ENCODE results near the gene CRYAA. TPM values are rescaled to one million over a fixed set of nuclear protein-coding genes. Genes with fewer than 3 reads are reported as not detected.

The CRYAA gene
- total RNA-seq, 1 donor from 2014 or later: not detected

DNA sequence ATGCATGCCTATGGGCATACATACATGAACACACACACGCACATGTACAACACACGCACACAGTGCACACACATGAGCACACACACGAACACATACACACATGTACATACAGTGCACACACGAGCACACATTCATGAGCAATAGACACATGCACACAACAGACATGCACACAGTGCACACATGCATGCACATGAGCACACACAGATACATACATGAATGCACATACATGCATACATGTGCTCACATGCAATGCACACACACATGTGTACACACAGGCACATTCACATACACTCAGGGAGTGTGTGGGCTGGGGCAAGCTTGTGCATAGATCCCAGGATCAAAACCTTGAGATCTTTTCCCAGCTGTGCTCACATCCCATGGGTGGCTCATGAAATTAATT, 18.9 kb downstream of the CRYAA start:
- Histone ChIP-seq H3K27me3 (ENCODE audit: low read depth) (peaks cover 10% of the 10 kb centered on the region), H3K27ac (replicated peaks) (no peak overlapping the region), H3K9me3 (replicated peaks) (no peaks in the 10 kb centered on the region), H3K4me3 (no peak overlapping the region), H3K36me3 (no peaks in the 10 kb centered on the region), H3K4me1 (peaks cover 6% of the 10 kb centered on the region)
- DNase-seq: no peak
- TF ChIP-seq, protein P1, sequence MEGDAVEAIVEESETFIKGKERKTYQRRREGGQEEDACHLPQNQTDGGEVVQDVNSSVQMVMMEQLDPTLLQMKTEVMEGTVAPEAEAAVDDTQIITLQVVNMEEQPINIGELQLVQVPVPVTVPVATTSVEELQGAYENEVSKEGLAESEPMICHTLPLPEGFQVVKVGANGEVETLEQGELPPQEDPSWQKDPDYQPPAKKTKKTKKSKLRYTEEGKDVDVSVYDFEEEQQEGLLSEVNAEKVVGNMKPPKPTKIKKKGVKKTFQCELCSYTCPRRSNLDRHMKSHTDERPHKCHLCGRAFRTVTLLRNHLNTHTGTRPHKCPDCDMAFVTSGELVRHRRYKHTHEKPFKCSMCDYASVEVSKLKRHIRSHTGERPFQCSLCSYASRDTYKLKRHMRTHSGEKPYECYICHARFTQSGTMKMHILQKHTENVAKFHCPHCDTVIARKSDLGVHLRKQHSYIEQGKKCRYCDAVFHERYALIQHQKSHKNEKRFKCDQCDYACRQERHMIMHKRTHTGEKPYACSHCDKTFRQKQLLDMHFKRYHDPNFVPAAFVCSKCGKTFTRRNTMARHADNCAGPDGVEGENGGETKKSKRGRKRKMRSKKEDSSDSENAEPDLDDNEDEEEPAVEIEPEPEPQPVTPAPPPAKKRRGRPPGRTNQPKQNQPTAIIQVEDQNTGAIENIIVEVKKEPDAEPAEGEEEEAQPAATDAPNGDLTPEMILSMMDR (IDR thresholded peaks at IDR 0.05; ENCODE audit: borderline replicate concordance): no peak
- intact Hi-C loops (cut with micrococcal nuclease): no loop called here

DNA sequence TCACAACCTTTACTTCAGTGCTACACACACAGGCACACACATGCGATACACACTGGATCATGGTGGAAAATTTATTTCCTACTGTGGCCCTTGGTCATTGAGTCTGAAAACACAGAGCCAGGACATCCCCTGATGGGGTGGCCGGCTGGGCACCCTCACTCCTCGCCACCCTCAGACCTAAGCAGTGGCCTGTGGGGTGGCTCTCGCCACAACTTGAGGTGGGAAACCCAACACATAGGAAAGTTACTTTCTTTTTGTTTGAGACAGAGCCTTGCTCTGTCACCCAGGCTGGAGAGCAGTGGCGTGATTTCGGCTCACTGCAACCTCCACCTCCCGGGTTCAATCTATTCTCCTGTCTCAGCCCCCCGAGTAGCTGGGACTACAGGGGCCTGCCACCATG, 19.4 kb downstream of the CRYAA start:
- H3K4me1 ChIP-seq: peaks cover 6% of the 10 kb centered on the region
- no peak for DNase-seq
- H3K9me3 ChIP-seq (replicated peaks): no peaks in the 10 kb centered on the region
- H3K27ac ChIP-seq (replicated peaks): no peak overlapping the region
- H3K27me3 ChIP-seq (ENCODE audit: low read depth): peaks cover 10% of the 10 kb centered on the region
- TF ChIP-seq, protein P1 (IDR thresholded peaks at IDR 0.05; ENCODE audit: borderline replicate concordance): no peak
- no peaks in the 10 kb centered on the region for H3K36me3 ChIP-seq
- intact Hi-C loops (cut with micrococcal nuclease): no loop called here
- H3K4me3 ChIP-seq: no peak overlapping the region

DNA sequence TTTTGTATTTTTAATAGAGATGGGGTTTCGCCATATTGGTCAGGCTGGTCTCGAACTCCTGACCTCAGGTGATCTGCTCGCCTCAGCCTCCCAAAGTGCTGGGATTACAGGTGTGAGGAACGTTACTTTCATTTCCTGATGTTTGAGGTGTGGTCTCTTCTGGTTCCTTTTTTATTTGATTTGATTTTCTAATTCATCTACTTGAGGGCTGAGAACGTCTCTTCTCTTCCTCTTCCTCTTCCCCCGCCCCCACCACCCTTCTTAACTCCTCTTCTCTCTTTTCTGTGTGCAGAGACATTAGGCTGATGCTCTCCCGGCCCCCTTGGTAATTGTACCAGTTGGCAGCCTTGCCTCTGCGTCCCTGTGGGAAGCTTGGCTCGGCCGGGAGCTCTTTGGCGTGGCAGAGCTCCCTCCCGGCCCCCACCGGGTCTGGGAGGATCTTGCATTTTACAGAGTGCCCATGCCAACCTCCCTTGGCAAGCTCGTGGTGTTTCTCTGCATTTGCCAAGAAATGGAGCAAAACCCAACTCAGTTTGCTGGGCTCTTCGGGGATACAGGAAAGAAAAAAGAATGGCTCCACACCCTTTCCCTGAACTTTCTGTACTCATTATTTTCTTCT, 19.9 kb downstream of the CRYAA start:
- Histone ChIP-seq H3K36me3 (no peaks in the 10 kb centered on the region), H3K27me3 (ENCODE audit: low read depth) (peaks cover 13% of the 10 kb centered on the region), H3K4me1 (peaks cover 9% of the 10 kb centered on the region), H3K27ac (replicated peaks) (no peak overlapping the region), H3K9me3 (replicated peaks) (no peaks in the 10 kb centered on the region), H3K4me3 (no peak overlapping the region)
- intact Hi-C loops (cut with micrococcal nuclease): no loop called here
- DNase-seq: no peak
- TF ChIP-seq, protein P1 (IDR thresholded peaks at IDR 0.05; ENCODE audit: borderline replicate concordance): no peak

DNA sequence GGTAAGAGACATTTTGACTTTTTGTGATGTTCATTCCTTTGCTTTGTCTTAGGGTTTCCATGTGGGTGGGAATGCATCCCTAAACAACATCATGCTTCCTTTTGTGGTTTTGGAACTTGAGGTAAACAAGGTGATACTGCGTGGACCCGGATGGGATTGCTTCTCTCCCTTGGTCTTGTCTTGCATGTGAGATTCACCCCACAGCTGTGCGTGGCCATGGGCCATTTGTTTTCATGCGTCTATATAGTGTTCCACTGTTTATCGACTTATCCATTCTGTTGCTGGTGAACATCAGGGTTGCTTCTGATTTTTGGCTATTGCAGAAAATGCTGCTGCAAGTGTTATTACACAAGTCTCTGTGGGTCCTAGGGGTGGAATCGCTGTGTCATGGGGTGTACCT, 21.1 kb downstream of the CRYAA start:
- no peaks in the 10 kb centered on the region for H3K9me3 ChIP-seq (replicated peaks)
- peaks cover 24% of the 10 kb centered on the region for H3K27me3 ChIP-seq (ENCODE audit: low read depth)
- H3K4me1 ChIP-seq: peaks cover 22% of the 10 kb centered on the region
- TF ChIP-seq, protein P1 (IDR thresholded peaks at IDR 0.05; ENCODE audit: borderline replicate concordance): no peak
- H3K36me3 ChIP-seq: no peaks in the 10 kb centered on the region
- no peak overlapping the region for H3K4me3 ChIP-seq
- DNase-seq: no peak
- H3K27ac ChIP-seq (replicated peaks): no peak overlapping the region
- intact Hi-C loops (cut with micrococcal nuclease): no loop called here

DNA sequence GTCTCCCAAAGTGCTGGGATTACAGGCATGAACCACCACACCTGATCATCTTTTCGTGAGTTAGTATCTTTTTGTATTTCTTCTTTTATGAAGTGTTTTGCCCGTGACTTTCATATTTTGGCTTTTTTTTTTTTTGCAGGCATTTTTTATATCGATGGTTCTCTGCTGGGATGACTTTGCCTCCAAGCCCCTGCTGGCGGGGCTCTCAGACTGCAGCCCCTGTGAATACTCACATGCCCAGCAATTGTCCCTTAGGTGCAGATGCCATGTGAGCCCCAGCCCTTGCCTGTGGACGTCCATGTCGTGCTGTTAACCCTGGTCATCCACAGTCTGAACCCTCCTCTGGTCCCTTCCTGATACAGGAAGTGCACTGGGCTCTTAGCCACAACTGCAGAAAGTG, 21.7 kb downstream of the CRYAA start:
- TF ChIP-seq, protein P1 (IDR thresholded peaks at IDR 0.05; ENCODE audit: borderline replicate concordance): no peak
- Histone ChIP-seq H3K27me3 (ENCODE audit: low read depth) (peaks cover 30% of the 10 kb centered on the region), H3K4me1 (peaks cover 28% of the 10 kb centered on the region), H3K27ac (replicated peaks) (no peak overlapping the region), H3K4me3 (no peak overlapping the region), H3K36me3 (no peaks in the 10 kb centered on the region), H3K9me3 (replicated peaks) (no peaks in the 10 kb centered on the region)
- DNase-seq: no peak
- intact Hi-C loops (cut with micrococcal nuclease): no loop called here
